SK-N-MC (cell line): ENCODE results near the gene SLC6A12.

Source experiments
- EZH2 ChIP-seq: fragments of 200-600 bp; sonication (generic); IDR thresholded peaks from one replicate; pipeline ENCODE4 v1.6.1; 2017; ENCODE audit warnings: antibody characterized with exemption
- POLR2AphosphoS5 ChIP-seq: IDR thresholded peaks from 2 replicates; pipeline ENCODE4 v1.6.1; 2012; ENCODE audit warnings: mild to moderate bottlenecking, low read depth, low read length, borderline replicate concordance

DNA sequence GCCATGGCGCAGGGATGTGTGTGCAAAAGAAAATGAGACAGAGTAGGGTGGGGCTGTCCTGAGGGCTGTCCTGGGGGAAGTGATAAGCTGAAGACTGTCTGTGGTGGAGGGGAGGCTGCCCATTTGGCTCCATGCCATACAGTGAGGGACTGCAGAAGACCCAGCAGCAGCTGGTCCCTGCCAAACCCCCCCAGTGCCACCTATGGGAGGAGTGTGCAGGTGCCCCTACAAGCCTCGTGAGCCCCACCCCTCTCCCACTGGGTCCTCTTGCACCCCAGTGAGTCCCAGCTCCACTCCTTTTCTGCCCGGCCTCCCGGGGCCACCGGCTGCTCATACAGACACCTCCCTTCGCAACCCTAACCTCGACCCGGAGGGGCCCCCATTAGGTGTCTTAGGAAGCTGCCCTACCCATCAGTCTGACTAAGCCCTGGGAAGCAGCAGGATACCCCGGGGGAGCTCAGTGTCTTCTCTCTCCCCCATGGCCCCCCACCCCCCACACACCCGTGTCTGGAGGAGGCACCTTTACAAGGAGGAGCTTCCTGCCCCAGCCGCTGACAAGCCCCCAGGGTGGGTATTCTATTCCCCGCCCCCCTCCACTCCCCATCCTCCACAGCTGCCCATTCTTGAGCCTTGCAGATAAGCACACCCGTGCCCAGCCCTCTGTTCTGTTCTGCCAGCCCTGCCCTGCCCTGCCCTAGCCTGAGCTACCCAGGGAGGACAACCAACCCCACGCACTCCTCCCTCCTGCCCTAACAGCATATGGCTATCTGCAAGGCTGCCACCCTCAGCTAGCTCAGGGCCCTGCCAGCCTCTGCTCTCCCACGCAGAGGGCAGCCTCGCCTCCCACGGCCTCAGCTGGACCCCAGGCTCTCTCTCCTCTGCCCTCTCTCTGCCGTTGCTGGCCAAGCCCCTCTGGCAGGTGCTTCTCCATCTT, 41.9 kb downstream of the SLC6A12 start:
- TF ChIP-seq POLR2AphosphoS5 (no peak), EZH2 (no peak)
